Epithelial cell of esophagus (primary cell): ENCODE results near the gene NRXN3.

ENCODE experiments used
- DNase-seq: peaks from one replicate; pipeline ENCODE4 v3.0.0; 2010; ENCODE audit warnings: low read depth
- H3K4me3 ChIP-seq: 2 replicates; pipeline ENCODE4 v1.5.1; 2011; ENCODE audit warnings: mild to moderate bottlenecking, low read length, control low read depth
- TF ChIP-seq, protein P1 (sequence below): IDR thresholded peaks from 2 replicates; pipeline ENCODE4 v1.5.1; 2011; ENCODE audit warnings: low read depth, mild to moderate bottlenecking, low read length, control low read depth, inconsistent platforms; ENCODE audit not compliant: insufficient read depth; ENCODE audit errors: missing control alignments

Gene NRXN3

DNA sequence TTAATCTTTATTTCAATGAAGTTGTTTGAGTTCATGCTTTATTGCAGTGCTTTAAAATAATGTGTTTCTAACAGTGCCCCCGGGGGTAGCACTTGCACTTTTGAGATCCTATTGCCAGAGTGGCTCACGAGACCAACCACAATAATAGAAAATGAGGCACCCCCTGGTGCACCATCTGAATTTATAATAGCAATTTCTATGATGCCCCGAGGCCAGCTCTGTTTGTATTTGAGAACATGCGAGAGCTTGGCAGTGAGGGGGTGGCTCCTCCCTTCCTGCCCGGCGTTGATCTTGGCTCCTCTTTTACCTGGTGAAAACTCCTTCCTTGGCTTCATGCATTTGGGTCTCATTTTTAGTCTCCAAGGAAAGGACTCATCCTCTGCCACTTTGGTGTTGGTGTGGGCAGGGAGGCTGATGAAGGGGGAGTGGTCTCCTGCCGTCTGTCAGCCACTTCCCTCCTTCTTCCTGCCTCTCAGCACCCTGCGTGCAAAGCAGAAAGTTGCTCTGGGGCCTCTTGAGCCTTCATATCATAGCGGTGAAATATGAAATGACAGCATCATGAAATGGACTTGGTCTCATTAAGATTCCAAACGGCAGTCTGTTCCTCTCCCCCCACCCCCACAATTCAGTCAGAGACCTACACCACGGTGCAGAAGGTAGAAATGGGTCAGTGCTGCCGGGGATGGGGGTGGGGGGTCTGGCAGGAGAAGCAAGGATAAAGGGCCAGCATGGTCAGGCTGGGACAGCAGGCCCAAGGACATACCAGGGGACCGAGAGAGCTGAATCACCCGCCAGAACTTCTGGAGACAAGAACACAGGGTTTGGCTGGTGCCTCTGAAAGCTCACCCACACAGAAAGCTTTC is 17.7 kb upstream of the NRXN3 start:
- peak; percentile 30 for DNase-seq
- TF ChIP-seq, protein P1, sequence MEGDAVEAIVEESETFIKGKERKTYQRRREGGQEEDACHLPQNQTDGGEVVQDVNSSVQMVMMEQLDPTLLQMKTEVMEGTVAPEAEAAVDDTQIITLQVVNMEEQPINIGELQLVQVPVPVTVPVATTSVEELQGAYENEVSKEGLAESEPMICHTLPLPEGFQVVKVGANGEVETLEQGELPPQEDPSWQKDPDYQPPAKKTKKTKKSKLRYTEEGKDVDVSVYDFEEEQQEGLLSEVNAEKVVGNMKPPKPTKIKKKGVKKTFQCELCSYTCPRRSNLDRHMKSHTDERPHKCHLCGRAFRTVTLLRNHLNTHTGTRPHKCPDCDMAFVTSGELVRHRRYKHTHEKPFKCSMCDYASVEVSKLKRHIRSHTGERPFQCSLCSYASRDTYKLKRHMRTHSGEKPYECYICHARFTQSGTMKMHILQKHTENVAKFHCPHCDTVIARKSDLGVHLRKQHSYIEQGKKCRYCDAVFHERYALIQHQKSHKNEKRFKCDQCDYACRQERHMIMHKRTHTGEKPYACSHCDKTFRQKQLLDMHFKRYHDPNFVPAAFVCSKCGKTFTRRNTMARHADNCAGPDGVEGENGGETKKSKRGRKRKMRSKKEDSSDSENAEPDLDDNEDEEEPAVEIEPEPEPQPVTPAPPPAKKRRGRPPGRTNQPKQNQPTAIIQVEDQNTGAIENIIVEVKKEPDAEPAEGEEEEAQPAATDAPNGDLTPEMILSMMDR: no peak
- H3K4me3 ChIP-seq: no peak overlapping the region

DNA sequence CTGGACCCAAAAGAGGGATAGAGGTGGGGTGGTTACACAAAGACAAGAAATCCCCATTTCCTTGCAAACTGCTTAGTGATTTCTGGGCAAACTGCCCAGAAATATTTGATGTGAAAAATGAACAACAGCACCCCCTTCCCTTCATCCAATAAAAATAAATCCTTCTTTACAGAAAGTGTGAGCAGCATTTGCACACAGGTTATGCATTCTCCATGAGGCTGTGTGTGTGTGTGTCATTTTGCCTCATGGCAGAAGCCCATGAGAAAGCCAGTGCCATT is 17.2 kb upstream of the NRXN3 start:
- TF ChIP-seq, protein P1: no peak
- no peak overlapping the region for H3K4me3 ChIP-seq
- peak; percentile 28 for DNase-seq

DNA sequence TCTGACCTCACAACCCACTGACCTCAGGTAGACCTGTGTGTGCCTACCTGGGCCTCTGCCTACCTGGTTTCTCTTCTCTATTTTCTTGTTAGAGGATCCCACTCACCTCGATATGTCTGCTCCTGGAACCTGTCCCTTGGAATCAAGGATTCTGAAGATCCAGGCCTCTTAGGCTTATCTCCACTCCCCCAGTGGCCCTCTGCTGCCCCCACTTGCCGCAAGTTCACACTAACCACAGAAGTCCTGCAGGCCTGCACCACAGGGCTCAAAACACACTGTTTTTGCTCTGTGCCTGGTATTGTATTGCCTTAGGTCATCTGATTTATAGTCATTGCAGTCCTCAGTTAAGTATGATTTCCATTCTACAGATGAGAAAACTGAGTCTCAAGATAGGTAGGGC is 15.3 kb upstream of the NRXN3 start:
- TF ChIP-seq, protein P1: no peak
- DNase-seq: no peak
- H3K4me3 ChIP-seq: no peak overlapping the region

DNA sequence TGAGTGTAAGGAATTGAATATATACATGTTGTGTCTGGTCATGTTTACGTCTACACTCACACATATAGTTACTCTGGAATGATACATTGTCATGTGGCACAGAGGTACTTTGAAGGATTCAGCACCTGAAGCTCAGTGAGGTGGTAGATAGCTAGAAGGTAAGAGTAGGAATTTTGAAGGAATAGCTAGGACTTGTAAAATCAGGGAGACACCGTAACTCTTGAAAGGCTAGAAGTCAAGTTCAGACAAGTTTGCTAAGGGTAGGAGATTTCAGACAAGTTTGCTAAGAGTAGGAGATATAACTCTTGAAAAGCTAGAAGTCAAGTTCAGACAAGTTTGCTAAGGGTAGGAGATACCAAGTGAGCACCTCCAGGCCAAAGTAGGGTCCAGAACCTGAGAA is 14.0 kb upstream of the NRXN3 start:
- no peak overlapping the region for H3K4me3 ChIP-seq
- TF ChIP-seq, protein P1: no peak
- peak; percentile 32 for DNase-seq

DNA sequence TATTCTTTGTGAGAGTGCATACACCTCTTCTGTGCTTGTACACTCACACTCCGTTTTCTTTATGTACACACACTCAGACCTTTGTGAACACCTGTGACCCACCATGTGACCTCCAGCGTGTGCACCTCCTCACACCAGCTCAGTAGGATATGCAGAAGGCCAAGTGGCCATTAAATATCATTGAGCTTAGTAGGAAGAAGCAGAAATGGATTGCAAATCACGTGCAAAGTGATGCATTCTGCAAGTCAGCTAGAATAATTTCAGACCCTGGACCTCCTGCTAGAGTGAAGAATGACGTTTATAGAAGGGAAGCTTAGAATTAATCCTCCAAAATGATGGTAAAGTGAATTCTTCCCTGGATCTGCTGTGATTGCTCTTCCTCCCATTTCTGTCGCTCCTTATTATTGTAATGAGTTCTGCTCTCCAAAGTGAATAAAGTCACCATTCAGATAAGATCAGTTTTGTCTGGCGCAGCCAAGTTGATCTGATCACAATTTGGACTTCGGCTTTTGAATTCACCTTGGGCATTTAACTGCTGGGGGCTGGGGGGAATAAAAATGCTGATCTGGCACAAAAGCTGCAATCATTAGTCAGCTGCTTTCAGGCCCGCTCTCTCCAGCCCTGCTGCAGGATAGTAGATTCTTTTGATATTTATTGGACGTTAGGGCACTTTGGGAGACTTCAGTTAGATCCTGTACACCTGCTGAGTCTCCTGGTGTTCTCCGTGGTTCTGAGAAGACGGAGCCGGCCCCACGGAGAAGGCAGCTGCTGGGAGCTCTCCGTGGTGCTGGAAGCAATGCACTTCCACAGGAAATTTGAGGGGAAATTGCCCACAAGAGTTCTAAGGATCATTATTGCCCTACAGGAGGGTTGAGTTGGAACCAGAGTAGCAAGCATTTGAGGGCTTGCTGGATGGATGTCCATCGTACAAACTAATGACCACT is 12.4 kb upstream of the NRXN3 start:
- peak; percentile 61 for DNase-seq
- TF ChIP-seq, protein P1: no peak
- H3K4me3 ChIP-seq: no peak overlapping the region

DNA sequence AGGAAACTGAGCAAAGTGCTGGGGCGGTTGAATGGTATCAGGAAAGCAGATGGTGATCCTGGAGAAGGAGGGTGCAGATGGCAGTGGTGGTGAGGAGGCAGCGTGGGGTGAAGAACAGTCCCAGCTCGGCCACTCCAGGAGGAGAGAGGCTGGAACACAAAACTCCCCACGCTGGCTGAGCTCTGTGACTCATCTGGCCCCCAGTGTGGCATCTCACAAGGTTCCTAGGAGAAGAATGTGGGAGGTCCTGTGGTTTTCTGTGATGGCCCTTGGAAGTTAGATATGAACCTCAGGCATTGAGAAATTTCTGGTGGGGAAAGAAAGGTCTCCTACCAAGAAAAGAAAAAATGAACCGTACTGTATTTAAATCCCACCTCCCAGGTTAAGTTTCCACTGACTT is 8.0 kb upstream of the NRXN3 start:
- H3K4me3 ChIP-seq: no peak overlapping the region
- TF ChIP-seq, protein P1: no peak
- no peak for DNase-seq
